ENCODE measurements around the gene FIGN.

FIGN gene

DNA sequence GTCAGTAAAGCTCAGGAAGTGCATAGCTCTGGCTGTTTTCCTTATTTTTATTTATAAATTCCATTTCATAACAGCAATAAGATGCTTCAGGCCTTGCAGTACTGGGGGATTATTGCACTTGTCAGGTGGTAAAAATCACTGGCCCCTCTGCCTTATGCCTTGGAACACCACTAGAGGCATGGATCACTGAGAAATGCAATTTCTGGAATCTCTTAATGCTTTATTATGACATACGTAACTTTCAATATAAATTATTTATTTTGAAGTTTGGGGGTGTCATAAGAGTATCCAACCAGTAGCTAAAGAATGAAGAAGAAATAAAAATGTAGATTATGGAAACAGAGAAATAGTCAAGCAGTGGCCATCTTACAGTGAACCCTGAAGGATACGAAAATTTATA lies 183.1 kb downstream of the FIGN start:
- no peak for DNase-seq

DNA sequence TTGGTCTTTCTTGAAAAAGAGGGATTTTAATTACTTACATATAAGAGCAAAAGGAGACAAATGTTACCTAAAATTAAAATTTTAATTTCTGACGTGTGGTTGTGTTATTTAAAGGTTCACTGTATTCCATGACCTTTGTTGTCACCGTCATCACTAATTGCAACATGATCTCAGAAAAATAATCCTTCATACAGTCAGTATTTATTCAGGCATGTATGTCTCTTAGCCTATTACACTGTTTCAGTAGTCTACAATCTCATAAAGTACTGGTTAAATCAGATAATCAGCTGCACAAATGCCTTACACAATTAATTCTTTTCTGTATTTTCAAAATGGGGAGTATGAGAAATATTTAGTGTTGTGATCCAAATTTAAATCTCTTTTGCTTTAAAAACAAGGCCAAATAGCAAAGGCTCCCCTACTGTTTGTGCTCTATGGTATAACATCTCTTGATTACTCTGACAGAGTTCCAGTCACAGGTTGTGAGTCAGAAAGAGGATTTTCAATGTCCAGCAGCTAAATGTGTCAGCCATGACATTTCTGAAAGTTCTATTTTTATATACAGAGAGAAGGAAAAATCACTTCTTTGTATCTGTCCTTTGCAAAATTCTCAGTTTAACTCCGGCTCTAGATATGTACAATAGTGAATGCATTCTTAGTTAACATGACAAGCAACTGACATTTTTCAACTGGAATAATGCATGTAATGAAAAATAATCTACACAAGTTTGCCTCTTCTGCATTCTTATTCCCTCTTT lies 184.0 kb downstream of the FIGN start:
- no peak for DNase-seq

DNA sequence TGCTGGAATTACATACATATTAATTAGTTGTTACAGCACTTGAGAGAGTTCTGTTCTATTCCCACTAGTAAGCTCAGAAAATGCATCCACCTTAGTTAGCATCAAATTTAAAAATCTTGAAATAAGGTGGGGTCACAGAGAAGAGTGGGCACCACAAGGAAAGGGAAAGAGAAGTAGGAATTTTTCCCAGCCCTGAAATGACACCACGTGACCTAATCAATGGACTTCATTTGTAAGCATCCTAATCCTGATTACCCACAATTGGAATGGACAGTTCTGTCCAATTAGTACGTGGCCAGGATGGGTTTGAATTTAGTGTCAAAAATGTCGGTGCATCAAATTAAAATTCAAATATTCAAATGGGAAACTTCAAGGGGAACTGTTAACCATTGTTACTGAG lies 186.8 kb downstream of the FIGN start:
- no peak for DNase-seq

All from hematopoietic multipotent progenitor cell treated with erythropoietin and hydrocortisone succinate and interleukin-3 and kit ligand, for 4 days (in vitro differentiated cells).